Kidney epithelial cell (primary cell): Measurements from ENCODE around the gene ZSWIM6. TPM values are rescaled to one million over a fixed set of nuclear protein-coding genes. Genes with fewer than 3 reads are reported as not detected.

Source experiments
- DNase-seq: peaks from one replicate; pipeline ENCODE4 v3.0.0-alpha.2; 2010; ENCODE audit warnings: low read depth
- H3K27me3 ChIP-seq: 2 replicates; pipeline ENCODE4 v1.6.0; 2011; ENCODE audit warnings: low read length; ENCODE audit not compliant: control insufficient read depth, insufficient read depth
- H3K36me3 ChIP-seq: 2 replicates; pipeline ENCODE4 v1.5.1; 2011; ENCODE audit warnings: low read length; ENCODE audit not compliant: control insufficient read depth, insufficient read depth
- H3K4me3 ChIP-seq: 2 replicates; pipeline ENCODE4 v1.5.1; 2011; ENCODE audit warnings: low read depth, mild to moderate bottlenecking, control low read depth, low read length
- total RNA-seq: library from RNA; depleted of rRNA; stranded (reverse); fragments of >200 nt; gene quantifications from 2 replicates; pipeline ENCODE4 v1.2.3, GENCODE V29; 2015
- TF ChIP-seq, protein P1 (sequence below): IDR thresholded peaks from 2 replicates; pipeline ENCODE4 v1.5.1; 2011; ENCODE audit warnings: mild to moderate bottlenecking, moderate library complexity, low read length, control low read depth, inconsistent platforms; ENCODE audit not compliant: insufficient read depth, poor library complexity, severe bottlenecking

ZSWIM6 gene
- total RNA-seq, 1 donor from 2014 or later, result 18.5 TPM

DNA sequence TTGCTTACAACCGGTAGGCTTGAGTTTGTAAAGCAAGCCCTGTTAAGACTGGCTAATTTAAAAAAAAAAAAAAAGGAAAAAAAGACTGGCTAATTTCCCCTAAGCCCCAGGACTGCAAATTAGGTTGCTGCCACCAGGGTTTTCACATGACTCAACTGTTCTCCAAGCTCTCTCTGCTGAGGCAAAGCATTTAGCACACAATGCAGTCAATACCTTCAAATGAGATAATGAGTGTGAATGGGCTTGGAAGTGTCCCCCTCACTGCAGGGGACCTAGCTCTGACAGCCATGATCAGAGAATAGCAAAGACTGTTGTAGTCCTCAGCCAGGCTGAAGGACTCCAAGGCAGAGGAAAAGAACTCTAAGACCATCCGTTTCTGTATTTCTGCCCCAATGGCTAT lies 42.8 kb upstream of the ZSWIM6 start:
- no peaks in the 10 kb centered on the region for H3K27me3 ChIP-seq

DNA sequence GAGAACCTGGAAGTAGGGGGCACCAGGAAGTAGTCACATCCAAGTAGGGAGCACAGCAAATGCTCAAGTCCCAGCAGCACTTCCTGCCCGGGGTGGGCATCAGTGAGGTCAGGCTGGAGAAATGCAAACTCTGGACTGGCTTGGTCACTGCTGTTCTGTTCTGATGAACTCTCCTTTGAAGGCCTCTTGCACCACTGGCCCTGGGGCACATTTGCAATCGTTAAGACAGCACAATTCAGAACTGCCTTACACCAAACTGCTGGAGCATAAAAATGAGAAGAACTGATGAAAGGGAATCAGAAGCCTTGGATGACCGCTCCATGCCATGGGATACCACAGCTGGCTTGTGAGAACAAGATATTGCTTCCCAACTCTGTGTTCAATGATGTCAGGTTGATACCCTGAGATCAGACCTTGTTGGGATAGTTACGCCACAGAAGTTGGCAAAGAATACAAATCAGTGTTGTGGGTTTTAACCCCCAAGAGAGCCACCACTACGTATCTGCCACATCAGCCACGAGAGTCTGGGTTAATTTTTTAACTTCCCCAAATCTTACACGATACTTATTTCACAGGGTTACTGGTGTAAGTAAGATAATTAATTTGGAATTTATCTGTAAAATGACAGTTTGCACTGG lies 42.3 kb upstream of the ZSWIM6 start:
- Histone ChIP-seq H3K27me3 (no peaks in the 10 kb centered on the region), H3K4me3 (no peak overlapping the region), H3K36me3 (no peaks in the 10 kb centered on the region)
- TF ChIP-seq, protein P1, sequence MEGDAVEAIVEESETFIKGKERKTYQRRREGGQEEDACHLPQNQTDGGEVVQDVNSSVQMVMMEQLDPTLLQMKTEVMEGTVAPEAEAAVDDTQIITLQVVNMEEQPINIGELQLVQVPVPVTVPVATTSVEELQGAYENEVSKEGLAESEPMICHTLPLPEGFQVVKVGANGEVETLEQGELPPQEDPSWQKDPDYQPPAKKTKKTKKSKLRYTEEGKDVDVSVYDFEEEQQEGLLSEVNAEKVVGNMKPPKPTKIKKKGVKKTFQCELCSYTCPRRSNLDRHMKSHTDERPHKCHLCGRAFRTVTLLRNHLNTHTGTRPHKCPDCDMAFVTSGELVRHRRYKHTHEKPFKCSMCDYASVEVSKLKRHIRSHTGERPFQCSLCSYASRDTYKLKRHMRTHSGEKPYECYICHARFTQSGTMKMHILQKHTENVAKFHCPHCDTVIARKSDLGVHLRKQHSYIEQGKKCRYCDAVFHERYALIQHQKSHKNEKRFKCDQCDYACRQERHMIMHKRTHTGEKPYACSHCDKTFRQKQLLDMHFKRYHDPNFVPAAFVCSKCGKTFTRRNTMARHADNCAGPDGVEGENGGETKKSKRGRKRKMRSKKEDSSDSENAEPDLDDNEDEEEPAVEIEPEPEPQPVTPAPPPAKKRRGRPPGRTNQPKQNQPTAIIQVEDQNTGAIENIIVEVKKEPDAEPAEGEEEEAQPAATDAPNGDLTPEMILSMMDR, result no peak
- DNase-seq, result no peak

More for the DNA sequence above, 42.8 kb upstream of the ZSWIM6 start:
- Histone ChIP-seq H3K4me3 (no peak overlapping the region), H3K36me3 (no peaks in the 10 kb centered on the region)
- TF ChIP-seq, protein P1, result no peak
- no peak for DNase-seq

DNA sequence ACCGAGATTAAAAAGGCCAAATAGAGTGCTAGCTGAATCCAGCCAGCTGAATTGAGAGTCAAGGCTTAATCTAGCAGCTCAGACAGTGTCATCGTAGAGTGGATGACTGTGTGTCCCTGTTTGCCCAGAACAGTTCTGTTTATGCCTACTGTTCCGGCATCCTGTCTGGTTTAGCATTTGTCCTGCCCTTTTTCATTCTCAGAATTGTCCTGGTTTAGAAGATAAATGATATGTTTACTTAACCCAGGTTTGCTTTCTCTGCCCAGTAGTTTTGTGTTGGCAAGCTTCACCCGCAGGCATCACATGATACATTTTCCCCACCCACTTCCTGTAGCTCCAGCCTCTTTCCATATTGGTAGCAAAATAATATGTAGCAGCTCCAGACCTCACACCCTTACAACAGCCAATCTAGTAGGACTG lies 41.3 kb upstream of the ZSWIM6 start:
- no peak for DNase-seq
- no peak overlapping the region for H3K4me3 ChIP-seq
- no peaks in the 10 kb centered on the region for H3K36me3 ChIP-seq
- TF ChIP-seq, protein P1, result no peak
- no peaks in the 10 kb centered on the region for H3K27me3 ChIP-seq

DNA sequence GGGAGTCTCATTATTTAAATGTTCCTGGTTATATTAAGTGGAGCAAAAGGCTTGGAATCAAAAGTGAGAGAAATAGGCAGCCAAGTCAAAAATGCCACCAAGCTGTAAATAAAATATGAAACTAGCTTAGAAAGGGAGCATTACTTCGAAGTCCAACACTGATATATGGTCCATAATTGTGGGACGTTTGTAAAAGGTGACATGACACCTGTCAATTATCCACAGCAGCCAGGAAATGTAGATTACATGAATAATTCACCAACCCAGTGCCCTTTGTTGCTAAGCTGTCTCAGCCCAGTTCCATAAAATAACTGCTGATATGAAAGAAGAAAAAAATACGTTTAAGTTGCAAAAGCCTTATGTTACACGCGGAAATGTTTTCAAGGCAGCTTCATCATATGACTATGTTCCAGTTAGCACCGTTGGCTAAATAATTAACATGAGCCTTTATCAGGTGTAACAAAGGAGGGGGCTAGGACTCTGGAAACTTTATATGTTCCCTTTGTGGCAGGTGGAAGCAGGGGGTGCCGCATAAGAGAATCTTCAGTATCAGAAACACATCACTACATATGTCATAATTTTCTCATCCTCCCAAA lies 39.9 kb upstream of the ZSWIM6 start:
- Histone ChIP-seq H3K4me3 (no peak overlapping the region), H3K27me3 (no peaks in the 10 kb centered on the region), H3K36me3 (no peaks in the 10 kb centered on the region)
- TF ChIP-seq, protein P1, result no peak
- no peak for DNase-seq

- Histone ChIP-seq H3K4me3 (no peak overlapping the region), H3K27me3 (no peaks in the 10 kb centered on the region), H3K36me3 (no peaks in the 10 kb centered on the region)
- DNase-seq, result no peak
- TF ChIP-seq, protein P1, result no peak
Measured at GRCh38 chr5:61293071-61293470, 39.0 kb upstream of the ZSWIM6 start.

GRCh38 chr5:61293873-61294272 lies 38.2 kb upstream of the ZSWIM6 start:
- TF ChIP-seq, protein P1, result no peak
- no peaks in the 10 kb centered on the region for H3K36me3 ChIP-seq
- no peak overlapping the region for H3K4me3 ChIP-seq
- no peak for DNase-seq
- no peaks in the 10 kb centered on the region for H3K27me3 ChIP-seq
